Renal cortex interstitium (tissue), 11 donors: ENCODE data around the gene TF. TPM values are rescaled to one million over a fixed set of nuclear protein-coding genes. Genes with fewer than 3 reads are reported as not detected.
"Not testable (repeated sequence)": the region's sequence is repeated elsewhere in the genome, so short reads cannot be mapped to it uniquely, and the experiment has no call there.

Experiments used
- DNase-seq, 11 donors: peaks; one replicate each; pipeline ENCODE4 v3.0.0-alpha.2; 2013; ENCODE audit warnings: low read depth in 9 of 11, low spot score in 4 of 11; ENCODE audit errors: extremely low read depth in 1 of 11
- polyA plus RNA-seq, 3 donors: library from polyadenylated mRNA; unstranded; fragments of 120-200 nt; gene quantifications; one replicate each; pipeline ENCODE4 v1.2.1, GENCODE V29; 2013; ENCODE audit not compliant: insufficient read length in 3 of 3

The TF gene
- polyA plus RNA-seq, 3 donors: 6.9 to 10.0 (median 9.1) TPM

DNA sequence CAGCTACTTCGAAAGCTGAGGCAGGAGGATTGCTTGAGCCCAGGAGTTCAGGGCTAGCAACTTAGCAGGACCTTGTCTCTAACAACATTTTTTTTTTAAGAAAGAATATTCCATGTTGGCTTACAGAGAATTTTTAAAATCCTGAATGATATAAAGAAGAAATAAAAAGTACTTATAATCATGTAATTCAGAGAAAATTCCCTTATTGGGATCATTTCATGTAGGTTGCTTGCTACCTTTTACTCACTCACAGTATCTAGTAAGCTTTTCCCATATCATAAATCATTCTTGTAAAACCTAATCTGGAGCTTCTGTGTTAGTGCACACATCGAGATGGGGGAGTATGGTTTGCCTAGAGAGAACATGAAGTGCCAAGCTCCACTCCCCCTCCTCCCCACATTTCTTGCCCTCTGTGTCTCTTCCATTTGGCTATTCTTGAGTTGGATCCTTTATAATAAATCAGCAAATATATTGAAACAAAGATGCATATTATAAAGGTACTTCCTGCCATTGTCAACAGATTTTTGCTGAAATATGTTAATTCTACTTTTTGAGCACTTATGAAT is 13.6 kb downstream of the TF start:
- DNase-seq: peak in 3 of 11 donors; percentile 2 to 20 (median 6)

DNA sequence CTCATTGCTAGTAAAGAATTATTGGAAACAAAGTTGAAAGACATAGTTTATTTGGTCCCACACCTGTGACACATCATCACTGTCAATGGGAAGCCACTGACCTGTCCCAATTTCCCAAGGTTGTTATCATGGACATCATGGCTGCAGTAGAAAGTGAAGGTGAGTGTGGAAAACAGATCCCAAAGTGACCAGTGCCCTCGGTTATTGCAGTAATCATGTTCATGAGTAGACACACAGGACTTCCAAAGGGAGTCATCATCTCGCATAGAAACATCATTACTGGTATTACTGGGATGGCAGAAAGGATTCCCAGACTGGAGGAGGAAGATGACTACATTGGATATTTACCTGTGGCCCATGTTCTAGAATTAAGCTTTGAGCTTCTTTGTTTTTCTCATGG is 14.7 kb downstream of the TF start:
- DNase-seq: no peak

DNA sequence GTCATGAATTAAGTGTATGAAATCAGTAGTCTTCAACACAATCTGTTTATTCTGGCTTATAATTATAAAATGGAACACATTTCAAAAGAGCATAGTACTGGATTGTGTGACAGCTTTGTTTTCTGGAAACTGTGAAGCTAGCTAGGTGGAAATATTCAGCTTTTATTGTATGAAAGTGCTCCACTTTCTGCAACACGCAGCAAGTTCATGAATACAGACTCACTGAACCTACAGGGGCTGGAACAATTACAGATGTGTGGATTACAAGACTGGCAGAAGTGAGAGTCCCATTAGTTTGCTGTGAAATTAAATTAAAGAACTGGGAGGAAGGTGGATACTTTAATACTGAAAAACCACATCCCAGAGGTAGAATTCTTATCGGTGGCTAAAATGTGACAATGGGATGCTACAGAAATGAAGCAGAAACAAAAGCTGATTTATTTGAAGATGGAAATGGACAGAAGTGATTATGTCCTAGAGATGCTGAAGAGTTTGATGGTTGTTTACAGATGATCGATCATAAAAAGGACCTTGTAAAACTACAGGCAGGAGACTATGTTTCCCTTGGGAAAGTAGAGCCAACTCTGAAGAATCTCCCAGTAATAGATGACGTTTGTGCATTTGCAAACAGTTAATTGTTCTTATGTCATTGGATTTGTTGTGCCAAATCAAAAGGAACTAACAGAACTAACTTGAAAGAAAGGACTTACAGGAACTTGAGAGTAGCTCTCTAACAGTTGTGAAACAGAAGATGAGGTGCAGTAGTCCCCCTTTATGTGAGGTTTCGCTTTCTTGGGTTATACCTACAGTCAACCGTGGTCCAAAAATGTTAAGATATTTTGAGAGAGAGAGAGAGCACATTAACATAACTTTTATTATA is 15.7 kb downstream of the TF start:
- DNase-seq: no peak

DNA sequence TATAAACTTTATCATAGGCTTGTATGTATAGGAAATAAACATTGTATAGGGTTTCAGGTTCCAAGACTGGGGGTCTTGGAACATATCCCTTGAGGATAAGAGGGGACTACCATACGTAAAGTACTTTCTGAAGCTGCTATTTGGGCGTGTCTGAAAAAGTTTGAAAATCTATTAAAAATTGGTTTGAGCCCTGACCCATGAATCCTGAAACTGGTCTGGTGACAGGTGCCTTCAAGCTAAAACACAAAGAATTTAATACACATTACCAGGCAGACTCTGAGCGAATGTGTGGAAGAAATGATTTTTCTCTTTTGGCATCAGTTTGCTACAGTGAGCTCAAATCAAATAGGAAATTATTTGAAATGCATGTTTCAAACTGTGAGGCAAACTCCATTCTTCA is 16.3 kb downstream of the TF start:
- no peak for DNase-seq

DNA sequence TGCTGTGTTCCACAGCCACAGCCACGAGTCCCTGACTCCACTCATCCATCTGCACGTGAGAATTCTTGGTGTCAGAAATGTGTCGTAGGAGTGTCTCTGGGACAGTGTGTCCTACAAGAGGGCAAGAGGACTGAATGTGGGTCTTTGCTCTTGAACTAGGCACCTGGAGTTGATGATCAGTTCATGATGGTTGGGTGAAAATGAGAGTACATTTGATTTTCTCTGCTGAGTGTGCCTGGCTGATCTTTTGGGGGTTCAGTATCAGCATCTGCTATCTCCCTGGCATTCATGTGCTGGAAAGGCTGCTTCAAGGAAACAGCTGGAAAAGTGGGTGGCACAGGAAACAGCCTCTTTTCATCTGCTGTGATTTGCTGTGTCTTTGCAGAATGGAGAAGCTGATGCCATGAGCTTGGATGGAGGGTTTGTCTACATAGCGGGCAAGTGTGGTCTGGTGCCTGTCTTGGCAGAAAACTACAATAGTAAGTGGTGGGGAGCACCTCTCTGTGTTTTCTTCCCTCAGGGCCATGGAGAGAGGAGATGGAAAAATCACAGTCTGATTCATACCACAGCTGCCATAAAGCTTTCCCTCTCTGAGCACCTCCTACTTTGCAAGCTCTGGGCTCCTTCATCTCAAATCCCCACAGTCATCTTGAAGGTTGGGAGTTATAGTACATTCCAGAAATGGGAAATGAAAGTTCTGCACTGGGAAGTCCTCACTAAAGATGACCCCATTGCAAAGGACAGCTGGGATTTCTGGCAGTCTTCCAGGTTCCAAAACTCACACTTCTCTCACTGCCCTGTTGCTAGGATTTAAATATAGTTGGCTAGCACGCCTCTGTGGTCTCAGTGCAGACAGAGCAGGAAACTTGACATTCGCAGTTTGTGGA is 17.8 kb downstream of the TF start:
- DNase-seq: peak in 10 of 11 donors; percentile 39 to 72 (median 58)

DNA sequence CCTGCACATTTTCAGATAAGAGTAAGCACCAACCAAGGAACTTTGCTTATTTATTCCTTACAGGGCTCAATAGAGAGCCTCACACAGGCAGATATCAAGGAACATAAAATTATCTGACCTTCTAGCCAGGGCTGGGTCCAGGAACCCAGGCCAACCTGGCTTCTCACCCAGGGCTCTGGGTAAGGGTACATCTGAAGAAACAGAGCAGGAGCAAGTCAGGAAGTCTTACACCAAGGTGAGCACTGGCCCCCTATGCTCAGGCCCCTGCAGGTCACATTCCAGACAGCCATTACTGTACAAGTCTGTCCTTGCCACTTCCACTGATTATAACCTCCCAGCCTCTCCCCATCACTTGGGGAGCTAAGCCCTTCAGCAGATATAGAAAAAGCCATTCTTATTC is 19.1 kb downstream of the TF start:
- no peak for DNase-seq

- DNase-seq: no peak
These were observed 21.4 kb downstream of the TF start for GRCh38 chr3:133767607-133768006.

GRCh38 chr3:133769536-133769935 is 23.3 kb downstream of the TF start:
- DNase-seq: no peak

GRCh38 chr3:133773732-133774131 is 27.5 kb downstream of the TF start:
- DNase-seq: no peak

GRCh38 chr3:133775309-133775708 is 29.1 kb downstream of the TF start:
- no peak for DNase-seq

DNA sequence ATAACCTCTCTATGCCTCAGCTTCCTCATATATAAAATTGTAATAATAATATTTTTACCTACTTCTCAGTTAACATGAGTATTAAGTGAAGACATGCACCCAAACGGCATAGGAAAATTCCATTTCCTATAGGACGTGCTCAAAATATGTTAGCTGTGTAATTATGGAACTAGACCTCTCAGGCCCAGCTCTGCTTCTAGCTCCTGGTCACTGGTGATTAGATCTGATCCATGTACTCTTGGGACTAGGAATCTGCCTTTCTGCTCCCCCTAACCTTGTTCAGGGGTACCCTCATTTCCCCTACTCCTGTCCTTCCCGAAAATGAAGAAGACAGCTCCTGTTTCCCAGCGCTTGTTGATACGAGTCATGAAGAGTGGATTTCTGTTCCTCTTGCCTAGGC is 29.6 kb downstream of the TF start:
- no peak for DNase-seq

GRCh38 chr3:133776794-133777438 is 30.7 kb downstream of the TF start:
- no peak for DNase-seq

- no peak for DNase-seq
These were observed 31.8 kb downstream of the TF start for GRCh38 chr3:133777807-133778568.

GRCh38 chr3:133779626-133780203 is 33.5 kb downstream of the TF start:
- DNase-seq: no peak

DNA sequence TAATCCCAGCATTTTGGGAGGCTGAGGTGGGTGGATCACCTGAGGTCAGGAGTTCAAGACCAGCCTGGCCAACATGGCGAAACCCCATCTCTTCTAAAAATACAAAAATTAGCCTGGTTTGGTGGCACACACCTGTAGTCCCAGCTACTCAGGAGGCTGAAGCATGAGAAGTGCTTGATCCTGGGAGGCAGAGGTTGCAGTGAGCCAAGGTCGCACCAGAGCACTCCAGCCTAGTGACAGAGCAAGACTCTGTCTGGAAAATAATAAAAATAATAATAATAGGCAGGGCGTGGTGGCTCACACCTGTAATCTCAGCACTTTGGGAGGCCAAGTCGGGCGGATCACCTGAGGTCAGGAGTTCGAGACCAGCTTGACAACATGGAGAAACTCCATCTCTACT is 34.6 kb downstream of the TF start:
- DNase-seq: not testable (repeated sequence)

DNA sequence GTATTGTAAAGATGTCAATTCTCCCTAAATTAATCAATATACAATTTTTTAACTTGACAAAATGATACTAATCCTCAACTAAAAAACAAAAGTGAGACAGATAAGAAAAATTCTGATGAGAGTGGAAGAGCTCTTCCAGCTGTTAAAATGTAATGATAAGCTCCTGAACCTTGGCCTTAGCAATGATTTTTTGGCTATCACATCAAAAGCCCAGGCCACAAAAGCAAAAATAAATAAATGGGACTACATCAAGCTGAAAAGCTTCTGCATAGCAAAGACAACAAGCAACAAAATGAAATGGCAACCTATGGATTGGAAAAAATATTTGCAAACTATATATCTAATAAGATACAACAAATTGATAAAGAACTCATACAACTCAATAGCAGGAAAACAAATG is 35.4 kb downstream of the TF start:
- DNase-seq: no peak

DNA sequence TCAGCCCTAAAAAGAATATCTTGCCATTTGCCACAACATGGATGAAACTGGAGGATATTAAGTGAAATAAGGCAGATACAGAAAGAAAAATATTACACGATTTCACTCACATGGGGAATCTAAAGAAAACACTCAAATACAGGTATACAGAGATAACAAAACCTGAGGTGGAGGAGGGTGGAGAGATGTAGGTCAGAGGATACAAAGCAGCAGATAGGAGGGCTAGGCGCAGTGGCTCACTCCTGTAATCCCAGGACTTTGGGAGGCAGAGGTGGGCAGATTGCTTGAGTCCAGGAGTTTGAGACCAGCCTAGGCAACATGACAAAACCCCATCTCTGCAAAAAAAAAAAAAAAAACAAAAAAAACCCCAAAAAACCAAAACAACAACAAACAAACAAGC is 36.3 kb downstream of the TF start:
- DNase-seq: no peak

- DNase-seq: no peak
These were observed 37.6 kb downstream of the TF start for GRCh38 chr3:133783762-133784161.
